Testis (tissue), 3 donors: Measurements from ENCODE around the gene SOCS4. TPM values are rescaled to one million over a fixed set of nuclear protein-coding genes. Genes with fewer than 3 reads are reported as not detected.
"Not testable (repeated sequence)": the region's sequence is repeated elsewhere in the genome, so short reads cannot be mapped to it uniquely, and the experiment has no call there.

Experiments used
- DNase-seq: peaks from one replicate; pipeline ENCODE4 v3.0.0-alpha.2; 2019
- H3K27ac ChIP-seq, 2 donors: fragments of 200-600 bp; sonication (generic); one replicate each; pipeline ENCODE4 v1.5.1; 2019
- H3K27me3 ChIP-seq: fragments of 200-600 bp; sonication (generic); one replicate; pipeline ENCODE4 v1.5.1; 2019
- H3K36me3 ChIP-seq: fragments of 200-600 bp; sonication (generic); one replicate; pipeline ENCODE4 v1.5.1; 2017; ENCODE audit warnings: low read depth; ENCODE audit errors: missing control alignments
- H3K4me1 ChIP-seq: fragments of 200-600 bp; sonication (generic); one replicate; pipeline ENCODE4 v1.5.1; 2019
- H3K4me3 ChIP-seq, 2 donors: fragments of 200-600 bp; sonication (generic); one replicate each; pipeline ENCODE4 v1.5.1; 2017 to 2019
- H3K9me3 ChIP-seq: fragments of 200-600 bp; sonication (generic); one replicate; pipeline ENCODE4 v1.5.1; 2017
- CTCF ChIP-seq, 3 experiments: fragments of 450-650 bp in 2 of 3; fragments of 200-600 bp in 1 of 3; sonication (generic) in 1 of 3; IDR thresholded peaks; one replicate each; pipeline ENCODE4 v1.5.1; 2016 to 2019; ENCODE audit warnings: antibody characterized with exemption in 3 of 3, mild to moderate bottlenecking in 2 of 3, moderate library complexity in 1 of 3
- POLR2A ChIP-seq: fragments of 450-650 bp; IDR thresholded peaks from one replicate; pipeline ENCODE4 v1.6.1; 2017; ENCODE audit warnings: antibody characterized with exemption, mild to moderate bottlenecking, moderate library complexity
- WGBS, 2 donors: methylation state at CpG; one replicate each; pipeline ENCODE4 v1.1.5; 2018; 5-methylcytosine and 5-hydroxymethylcytosine counted together
- intact Hi-C: fragments of 100-400 bp; cut with DNase I; formaldehyde crosslinking; loops from one replicate; pipeline ENCODE4 v1.15.1; 2023; ENCODE audit warnings: low total_unique reads
- polyA plus RNA-seq: library from polyadenylated mRNA; stranded (reverse); fragments of 350-450 nt; fragmentation: Illumina TruSeq; extraction: RNeasy Lipid Tissue Mini Kit (QIAGEN cat#74804); gene quantifications from one replicate; pipeline ENCODE4 v1.2.3, GENCODE V29; 2014; ENCODE audit warnings: low read depth, low replicate concordance; ENCODE audit not compliant: insufficient read depth
- total RNA-seq, 2 donors: library from RNA; depleted of rRNA; stranded (reverse); fragments of >200 nt; gene quantifications; one replicate each; pipeline ENCODE4 v1.2.3, GENCODE V29; 2016

The SOCS4 gene
- total and polyA plus RNA-seq, 3 donors from 2014 or later: 7.5 to 11.4 (median 7.7) TPM

GRCh38 chr14:55062517-55063351, 35.7 kb downstream of the SOCS4 start:
- WGBS, 2 donors: 70% methylated on average over 10 to 11 of the region's 11 CpGs
- Histone ChIP-seq H3K9me3 (no peaks in the 10 kb centered on the region), H3K4me1 (peaks cover 18% of the 10 kb centered on the region), H3K27ac (peak overlapping the region in 1 of 2 donors; percentile 15), H3K36me3 (no peaks in the 10 kb centered on the region), H3K4me3 (no peak overlapping the region), H3K27me3 (no peaks in the 10 kb centered on the region)
- intact Hi-C loops: no loop called here
- no peak for TF ChIP-seq CTCF (IDR thresholded peaks at IDR 0.05)
- TF ChIP-seq POLR2A: no peak
- DNase-seq: no peak

- H3K4me3 ChIP-seq, H3K9me3 ChIP-seq, H3K27me3 ChIP-seq, H3K36me3 ChIP-seq, DNase-seq, intact Hi-C loops: not testable (repeated sequence)
- H3K4me1 ChIP-seq: peaks cover 18% of the 10 kb centered on the region
- WGBS, 2 donors: 65 to 78% methylated on average over 2 of the region's 2 CpGs
- H3K27ac ChIP-seq: peak overlapping the region in 1 of 2 donors; percentile 71
Measured at GRCh38 chr14:55064896-55065295, 37.9 kb downstream of the SOCS4 start.

- no peak for DNase-seq
- Histone ChIP-seq H3K27me3 (no peaks in the 10 kb centered on the region), H3K27ac (peak overlapping the region in 1 of 2 donors; percentile 71), H3K4me1 (peaks cover 18% of the 10 kb centered on the region), H3K36me3 (no peaks in the 10 kb centered on the region), H3K9me3 (no peaks in the 10 kb centered on the region), H3K4me3 (no peak overlapping the region)
- WGBS, 2 donors: 47% methylated on average over 2 of the region's 2 CpGs
- intact Hi-C loops: no loop called here
- TF ChIP-seq POLR2A (no peak), CTCF (IDR thresholded peaks at IDR 0.05) (no peak)
Measured at GRCh38 chr14:55065411-55065810, 38.4 kb downstream of the SOCS4 start.

- peaks cover 22% of the 10 kb centered on the region for H3K4me1 ChIP-seq
Measured at GRCh38 chr14:55066223-55066622, 39.2 kb downstream of the SOCS4 start.

GRCh38 chr14:55070981-55071411, 44.0 kb downstream of the SOCS4 start:
- 77 to 80% methylated on average over 4 of the region's 4 CpGs for WGBS, 2 donors
- no peaks in the 10 kb centered on the region for H3K9me3 ChIP-seq
- peaks cover 40% of the 10 kb centered on the region for H3K4me1 ChIP-seq

More at GRCh38 chr14:55066223-55066622, 39.2 kb downstream of the SOCS4 start:
- Histone ChIP-seq H3K27ac (peak overlapping the region; percentile 34 to 71), H3K27me3 (no peaks in the 10 kb centered on the region), H3K36me3 (no peaks in the 10 kb centered on the region), H3K9me3 (no peaks in the 10 kb centered on the region), H3K4me3 (no peak overlapping the region)
- DNase-seq: no peak
- intact Hi-C loops: no loop called here
- TF ChIP-seq CTCF (IDR thresholded peaks at IDR 0.05): no peak
- TF ChIP-seq POLR2A: no peak
- 67 to 84% methylated on average over 1 of the region's 1 CpG for WGBS, 2 donors

More at GRCh38 chr14:55070981-55071411, 44.0 kb downstream of the SOCS4 start:
- TF ChIP-seq CTCF (IDR thresholded peaks at IDR 0.05): no peak
- TF ChIP-seq POLR2A: no peak
- peak overlapping the region in 1 of 2 donors; percentile 12 for H3K27ac ChIP-seq
- no peak overlapping the region for H3K4me3 ChIP-seq
- H3K36me3 ChIP-seq: no peaks in the 10 kb centered on the region
- H3K27me3 ChIP-seq: no peaks in the 10 kb centered on the region
- DNase-seq: peak; percentile 11
- intact Hi-C loops: no loop called here
